NB4 (cell line): ENCODE measurements around the gene WTAP.
"Not testable (repeated sequence)": the region's sequence is repeated elsewhere in the genome, so short reads cannot be mapped to it uniquely, and the experiment has no call there.

Source experiments
- DNase-seq: peaks from one replicate; pipeline ENCODE4 v3.0.0; 2010; ENCODE audit warnings: low read depth
- H3K4me3 ChIP-seq: one replicate; pipeline ENCODE4 v1.5.1; 2011; ENCODE audit warnings: mild to moderate bottlenecking, low read depth, low read length, moderate library complexity
- CTCF ChIP-seq: IDR thresholded peaks from one replicate; pipeline ENCODE4 v1.5.1; 2012; ENCODE audit warnings: low read depth, low read length
- MAX ChIP-seq: IDR thresholded peaks from 2 replicates; pipeline ENCODE4 v1.6.1; 2011; ENCODE audit warnings: low read depth, low read length
- MYC ChIP-seq: IDR thresholded peaks from 2 replicates; pipeline ENCODE4 v1.6.1; 2011; ENCODE audit warnings: low read depth, low read length
- POLR2A ChIP-seq: IDR thresholded peaks from 2 replicates; pipeline ENCODE4 v1.6.1; 2011; ENCODE audit warnings: mild to moderate bottlenecking; ENCODE audit not compliant: insufficient read length; ENCODE audit errors: extremely low read depth

The WTAP gene

GRCh38 chr6:159686703-159687102 is 40.6 kb upstream of the WTAP start:
- H3K4me3 ChIP-seq: no peak overlapping the region
- no peak for TF ChIP-seq MYC
- TF ChIP-seq MAX: no peak
- no peak for TF ChIP-seq POLR2A
- TF ChIP-seq CTCF: no peak
- DNase-seq: no peak

- no peak for DNase-seq
- H3K4me3 ChIP-seq: no peak overlapping the region
- no peak for TF ChIP-seq CTCF
- no peak for TF ChIP-seq POLR2A
- no peak for TF ChIP-seq MYC
- no peak for TF ChIP-seq MAX
Measured at GRCh38 chr6:159687341-159687740, 40.0 kb upstream of the WTAP start.

- no peak overlapping the region for H3K4me3 ChIP-seq
- TF ChIP-seq POLR2A: no peak
- TF ChIP-seq CTCF: no peak
- TF ChIP-seq MYC: no peak
- no peak for TF ChIP-seq MAX
- DNase-seq: no peak
Measured at GRCh38 chr6:159688266-159688905, 38.9 kb upstream of the WTAP start.

- no peak overlapping the region for H3K4me3 ChIP-seq
- TF ChIP-seq CTCF (no peak), POLR2A (no peak), MAX (no peak), MYC (no peak)
- DNase-seq: no peak
Measured at GRCh38 chr6:159689001-159689400, 38.3 kb upstream of the WTAP start.

- DNase-seq, H3K4me3 ChIP-seq: not testable (repeated sequence)
Measured at GRCh38 chr6:159690135-159690534, 37.2 kb upstream of the WTAP start.

GRCh38 chr6:159691133-159691962 is 36.0 kb upstream of the WTAP start:
- peak overlapping the region; percentile 70 for H3K4me3 ChIP-seq
- TF ChIP-seq POLR2A (no peak), CTCF (peak; percentile 68)
- peak; percentile 87 for DNase-seq
